ENCODE measurements around the gene SLC4A11. TPM values are rescaled to one million over a fixed set of nuclear protein-coding genes. Genes with fewer than 3 reads are reported as not detected.
A peak's percentile ranks its signal among the peaks of the same experiment; 100 is the strongest.

The SLC4A11 gene
- polyA plus RNA-seq (2011; rRNA removed) (2.0 and 3.6 TPM in 2 replicates), polyA plus RNA-seq (2017; fragmentation: RNase III; extraction: RNeasy Plus Mini Kit Qiagen cat#74134 plus additional on column Dnase treatment) (6.5 to 14.0 TPM (median 10.7 TPM) in 3 replicates), polyA minus RNA-seq (2011; rRNA and poly(A)+ RNA removed) (2.7 and 3.6 TPM in 2 replicates)
- 2.9 and 3.7 TPM in 2 replicates for polyA plus RNA-seq (2012; cell fraction: cytosol; rRNA removed)
- polyA plus RNA-seq (2012; cell fraction: nucleus; rRNA removed), result 24.4 and 29.9 TPM in 2 replicates

- TF ChIP-seq JUN (IDR thresholded peaks at IDR 0.05) (peak in 1 of 2 experiments; percentile 18; a peak in 1 of 5 replicates), POLR2A (IDR thresholded peaks at IDR 0.05; ENCODE audit: low read length) (peak; percentile 42), RAD21 (conservative IDR thresholded peaks at IDR 0.05 in 1 of 2, IDR thresholded peaks at IDR 0.05 in 1 of 2) (no peak), TFCP2L1 (CRISPR knock-in tag; IDR thresholded peaks at IDR 0.05) (no peak), HOXB13 (CRISPR knock-in tag; IDR thresholded peaks at IDR 0.05; ENCODE audit: low read depth) (no peak), CHD4 (IDR thresholded peaks at IDR 0.05; ENCODE audit: borderline replicate concordance) (no peak), KDM1A (IDR thresholded peaks at IDR 0.05; ENCODE audit: low read depth) (no peak; the same call in 1 of the 2 replicates), ZNF302 (CRISPR knock-in tag; IDR thresholded peaks at IDR 0.05) (no peak), RNF2 (IDR thresholded peaks at IDR 0.05; ENCODE audit: borderline replicate concordance, low read depth) (no peak; the same call in 1 of the 2 replicates), NR3C1 (IDR thresholded peaks at IDR 0.05) (no peak), ZFP36 (IDR thresholded peaks at IDR 0.05; ENCODE audit: borderline replicate concordance, partially characterized antibody) (peak; percentile 98), CEBPB (IDR thresholded peaks at IDR 0.05) (no peak), REST (IDR thresholded peaks at IDR 0.05) (no peak), EHMT2 (IDR thresholded peaks at IDR 0.05; ENCODE audit: low read depth) (no peak), POLR2AphosphoS2 (conservative IDR thresholded peaks at IDR 0.05; ENCODE audit: low read length) (no peak), SMC3 (IDR thresholded peaks at IDR 0.05) (no peak), FOSB (CRISPR knock-in tag; IDR thresholded peaks at IDR 0.05) (no peak), PHF8 (IDR thresholded peaks at IDR 0.05; ENCODE audit: borderline replicate concordance, low read depth) (peak; percentile 19; the same call in 1 of the 2 replicates), CBX2 (IDR thresholded peaks at IDR 0.05; ENCODE audit: borderline replicate concordance, low read depth) (no peak), MYC (IDR thresholded peaks at IDR 0.05; ENCODE audit: borderline replicate concordance, low read length) (no peak), MAX (IDR thresholded peaks at IDR 0.05) (peak; percentile 46), ZC3H11A (IDR thresholded peaks at IDR 0.05) (no peak), HOXB5 (CRISPR knock-in tag; IDR thresholded peaks at IDR 0.05) (no peak), EP300 (IDR thresholded peaks at IDR 0.05) (no peak), GATA3 (IDR thresholded peaks at IDR 0.05; ENCODE audit: borderline replicate concordance) (no peak), MAFK (IDR thresholded peaks at IDR 0.05; ENCODE audit: partially characterized antibody) (no peak), KDM5A (IDR thresholded peaks at IDR 0.05) (no peak), CBX8 (IDR thresholded peaks at IDR 0.05) (no peak), ZSCAN20 (CRISPR knock-in tag; IDR thresholded peaks at IDR 0.05) (no peak), CHD2 (IDR thresholded peaks at IDR 0.05; ENCODE audit: low read length, partially characterized antibody) (no peak), ATOH8 (CRISPR knock-in tag; IDR thresholded peaks at IDR 0.05; ENCODE audit: low read depth) (no peak), SREBF2 (IDR thresholded peaks at IDR 0.05) (no peak), BHLHE40 (IDR thresholded peaks at IDR 0.05; ENCODE audit: low read depth, low read length) (no peak), HEYL (CRISPR knock-in tag; IDR thresholded peaks at IDR 0.05) (no peak)
- TF ChIP-seq, protein P1, sequence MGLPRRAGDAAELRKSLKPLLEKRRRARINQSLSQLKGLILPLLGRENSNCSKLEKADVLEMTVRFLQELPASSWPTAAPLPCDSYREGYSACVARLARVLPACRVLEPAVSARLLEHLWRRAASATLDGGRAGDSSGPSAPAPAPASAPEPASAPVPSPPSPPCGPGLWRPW (IDR thresholded peaks at IDR 0.05), result no peak
- TF ChIP-seq, protein P2, sequence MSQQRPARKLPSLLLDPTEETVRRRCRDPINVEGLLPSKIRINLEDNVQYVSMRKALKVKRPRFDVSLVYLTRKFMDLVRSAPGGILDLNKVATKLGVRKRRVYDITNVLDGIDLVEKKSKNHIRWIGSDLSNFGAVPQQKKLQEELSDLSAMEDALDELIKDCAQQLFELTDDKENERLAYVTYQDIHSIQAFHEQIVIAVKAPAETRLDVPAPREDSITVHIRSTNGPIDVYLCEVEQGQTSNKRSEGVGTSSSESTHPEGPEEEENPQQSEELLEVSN (IDR thresholded peaks at IDR 0.05; ENCODE audit: borderline replicate concordance, low read depth), result no peak
- FAIRE-seq (no peak), ATAC-seq (peak; percentile 67 to 79), DNase-seq (ENCODE audit: low read depth in 1 of 2, low spot score in 1 of 2) (peak; percentile 80 to 83)
- peaks cover 40% of the 10 kb centered on the region for H3K4me1 ChIP-seq
- peak within 1 kb of the TSS; percentile 90 for H3K4me2 ChIP-seq
- H3K27ac ChIP-seq, result peak within 1 kb of the TSS; percentile 79 to 92
- no peaks in the 10 kb centered on the region for H3K9me3 ChIP-seq
- peak within 1 kb of the TSS; percentile 96 for H3K4me3 ChIP-seq
- ChIA-PET CTCF (interaction anchor here (0.9 to 2.8 kb wide), 8 partner anchors 11 to 77 kb away, joined by 3 to 13 read pairs (median 4); no protein-coding TSS in a partner anchor), POLR2A (interaction anchor here (0.6 to 1.0 kb wide), 2 partner anchors 24 to 30 kb away, joined by 3 to 4 read pairs; partner anchors contain the start of gene ITPA)
- WGBS (ENCODE audit: missing lambda C conversion rate), result 4% methylated on average over 56 of the region's 107 CpGs
These were observed at the start of gene SLC4A11 for GRCh38 chr20:3239026-3239866. Gene SLC4A11, minus strand, starts transcription at chr20:3239190. Its CDS starts 53 bp downstream, at chr20:3239137.
